H1 (cell line): ENCODE measurements around the gene RNF157. TPM values are rescaled to one million over a fixed set of nuclear protein-coding genes. Genes with fewer than 3 reads are reported as not detected.

Source experiments
- CTCF ChIA-PET: fragments of 300-600 bp; sonication (Branson Sonifier 250); formaldehyde crosslinking; loops from one replicate; lab custom pipeline; 2021; ENCODE audit not compliant: partially characterized antibody; lab: Charles Lee
- POLR2A ChIA-PET: fragments of 300-600 bp; sonication (Branson Sonifier 250); formaldehyde crosslinking; loops from one replicate; lab custom pipeline; 2021; ENCODE audit warnings: inconsistent platforms; ENCODE audit not compliant: partially characterized antibody; lab: Charles Lee
- DNase-seq, 2 experiments: peaks; one replicate each; pipeline versions ENCODE4 v3.0.0 to v3.0.0-alpha.2; 2010 to 2022; ENCODE audit warnings: low spot score in 2 of 2, low read depth in 1 of 2, mixed read lengths in 1 of 2
- FAIRE-seq: peaks from 2 replicates; lab custom pipeline; 2011; peaks lifted over from hg19 to GRCh38; lab: Jason Lieb, UNC
- H2AFZ ChIP-seq: 2 replicates; pipeline ENCODE4 v1.8.1; 2012; ENCODE audit warnings: low read length, inconsistent platforms
- H2AK5ac ChIP-seq: 2 replicates; pipeline ENCODE4 v1.6.1; 2013; ENCODE audit warnings: low read depth, low read length
- H2BK120ac ChIP-seq: replicated peaks from 2 replicates; pipeline ENCODE3; 2013; ENCODE audit warnings: low read depth, low read length, inconsistent platforms
- H2BK12ac ChIP-seq: 2 replicates; pipeline ENCODE4 v1.6.1; 2013; ENCODE audit warnings: low read depth, low read length
- H2BK15ac ChIP-seq: 2 replicates; pipeline ENCODE4 v1.6.1; 2013; ENCODE audit warnings: low read length
- H2BK20ac ChIP-seq: 2 replicates; pipeline ENCODE4 v1.6.1; 2013; ENCODE audit warnings: low read length
- H2BK5ac ChIP-seq: 2 replicates; pipeline ENCODE4 v1.6.1; 2013; ENCODE audit warnings: low read depth, low read length
- H3K14ac ChIP-seq: 2 replicates; pipeline ENCODE4 v1.6.1; 2013; ENCODE audit warnings: inconsistent platforms; ENCODE audit not compliant: insufficient read length
- H3K18ac ChIP-seq: 2 replicates; pipeline ENCODE4 v1.6.1; 2013; ENCODE audit warnings: low read length; ENCODE audit errors: extremely low read depth
- H3K23ac ChIP-seq: 2 replicates; pipeline ENCODE4 v1.6.1; 2013; ENCODE audit warnings: inconsistent platforms; ENCODE audit not compliant: insufficient read length
- H3K23me2 ChIP-seq: 2 replicates; pipeline ENCODE4 v1.6.1; 2013; ENCODE audit warnings: low read depth, low read length
- H3K27ac ChIP-seq: 2 replicates; pipeline ENCODE4 v1.6.1; 2011; ENCODE audit warnings: low read depth, low read length, inconsistent platforms
- H3K27me3 ChIP-seq, 4 experiments: replicated peaks in 1 of 4; 1 replicate in 1 of 4; 2 replicates in 3 of 4; pipeline versions ENCODE4 v1.6.1 to v1.8.1; 2011 to 2013; ENCODE audit warnings: low read length in 3 of 4, mild to moderate bottlenecking in 3 of 4, inconsistent platforms in 2 of 4, mixed read lengths in 2 of 4, moderate library complexity in 1 of 4; ENCODE audit not compliant: control insufficient read depth in 3 of 4, insufficient read depth in 3 of 4; ENCODE audit errors: extremely low read depth in 1 of 4
- H3K36me3 ChIP-seq, 4 experiments: 2 replicates each; pipeline versions ENCODE4 v1.6.1 to v1.8.1; 2011 to 2013; ENCODE audit warnings: mild to moderate bottlenecking in 4 of 4, low read length in 3 of 4, moderate library complexity in 2 of 4, control low read depth in 1 of 4, inconsistent platforms in 1 of 4; ENCODE audit not compliant: insufficient read depth in 4 of 4, control insufficient read depth in 2 of 4
- H3K4ac ChIP-seq: replicated peaks from 2 replicates; pipeline ENCODE3; 2013; ENCODE audit warnings: low read length, low read depth, mixed read lengths, inconsistent platforms; ENCODE audit not compliant: insufficient read length
- H3K4me1 ChIP-seq, 4 experiments: replicated peaks in 1 of 4; 1 replicate in 1 of 4; 2 replicates in 3 of 4; pipeline versions ENCODE4 v1.6.1 to v1.8.1; 2011 to 2013; ENCODE audit warnings: low read length in 3 of 4, inconsistent platforms in 2 of 4, mixed read lengths in 1 of 4; ENCODE audit not compliant: insufficient read depth in 4 of 4, control insufficient read depth in 3 of 4
- H3K4me2 ChIP-seq, 2 experiments: 2 replicates each; pipeline versions ENCODE4 v1.6.1 to v1.8.1; 2011 to 2013; ENCODE audit warnings: low read depth in 2 of 2, low read length in 2 of 2, control low read depth in 1 of 2, inconsistent platforms in 1 of 2, mild to moderate bottlenecking in 1 of 2; ENCODE audit not compliant: insufficient read depth in 1 of 2
- H3K4me3 ChIP-seq, 4 experiments: fragments of 200-600, 300-600 bp in 1 of 4; sonication (generic), shearing (Covaris generic), sonication (Bioruptor Twin) in 1 of 4; 2 replicates each; pipeline versions ENCODE4 v1.5.1 to v1.8.1; 2011 to 2016; ENCODE audit warnings: low read length in 4 of 4, low read depth in 3 of 4, control low read depth in 2 of 4, inconsistent platforms in 2 of 4, mild to moderate bottlenecking in 2 of 4, mixed read lengths in 1 of 4, moderate library complexity in 1 of 4; ENCODE audit not compliant: insufficient read depth in 2 of 4; ENCODE audit errors: extremely low read depth in 1 of 4
- H3K56ac ChIP-seq: replicated peaks from 2 replicates; pipeline ENCODE3; 2013; ENCODE audit warnings: low read depth, mild to moderate bottlenecking, mixed read lengths, low read length, inconsistent platforms; ENCODE audit not compliant: insufficient read length
- H3K79me1 ChIP-seq: 2 replicates; pipeline ENCODE4 v1.6.1; 2013; ENCODE audit warnings: low read depth, low read length, control low read depth
- H3K79me2 ChIP-seq, 2 experiments: 2 replicates each; pipeline versions ENCODE4 v1.6.1 to v1.8.1; 2012 to 2013; ENCODE audit warnings: low read length in 2 of 2, mild to moderate bottlenecking in 2 of 2, inconsistent platforms in 1 of 2; ENCODE audit not compliant: insufficient read depth in 2 of 2, control insufficient read depth in 1 of 2
- H3K9ac ChIP-seq, 4 experiments: replicated peaks in 1 of 4; 1 replicate in 1 of 4; 2 replicates in 3 of 4; pipeline versions ENCODE4 v1.6.1 to v1.8.1; 2011 to 2013; ENCODE audit warnings: low read depth in 3 of 4, low read length in 3 of 4, control low read depth in 2 of 4, mild to moderate bottlenecking in 2 of 4, moderate library complexity in 2 of 4, inconsistent platforms in 1 of 4; ENCODE audit errors: extremely low read depth in 1 of 4
- H3K9me3 ChIP-seq, 2 experiments: 2 replicates each; pipeline versions ENCODE4 v1.6.1 to v1.8.1; 2012 to 2013; ENCODE audit warnings: mild to moderate bottlenecking in 2 of 2, moderate library complexity in 2 of 2, control low read depth in 1 of 2, inconsistent platforms in 1 of 2, low read depth in 1 of 2, low read length in 1 of 2, mixed read lengths in 1 of 2; ENCODE audit not compliant: insufficient read depth in 2 of 2
- H4K20me1 ChIP-seq, 2 experiments: replicated peaks in 1 of 2; 2 replicates each; pipeline versions ENCODE3 to v1.8.1; 2011 to 2013; ENCODE audit warnings: inconsistent platforms in 2 of 2, low read length in 2 of 2, mild to moderate bottlenecking in 1 of 2; ENCODE audit not compliant: insufficient read depth in 2 of 2, control insufficient read depth in 1 of 2
- H4K5ac ChIP-seq: 2 replicates; pipeline ENCODE4 v1.6.1; 2013; ENCODE audit warnings: low read length, low read depth, mixed read lengths, inconsistent platforms; ENCODE audit not compliant: insufficient read length
- H4K8ac ChIP-seq: 2 replicates; pipeline ENCODE4 v1.8.0; 2013; ENCODE audit warnings: mild to moderate bottlenecking, moderate library complexity, low read length, inconsistent platforms; ENCODE audit not compliant: insufficient read depth; ENCODE audit errors: extremely low read depth
- H4K91ac ChIP-seq: replicated peaks from 2 replicates; pipeline ENCODE3; 2013; ENCODE audit warnings: low read length, mixed read lengths, inconsistent platforms; ENCODE audit not compliant: insufficient read length
- KDM4A ChIP-seq: IDR thresholded peaks from one replicate; pipeline ENCODE4 v1.7.1; 2012; ENCODE audit warnings: low read depth, mild to moderate bottlenecking, moderate library complexity, low read length, inconsistent platforms; ENCODE audit not compliant: severe bottlenecking
- SUZ12 ChIP-seq: fragments of 200-600 bp; sonication (generic); IDR thresholded peaks from 2 replicates; pipeline ENCODE4 v1.6.1; 2012; ENCODE audit warnings: mild to moderate bottlenecking, inconsistent platforms, low read length, moderate library complexity, mixed read lengths
- WGBS, 2 experiments: shearing (Covaris generic) in 1 of 2; methylation state at CpG; one replicate each; pipeline versions ENCODE4 v1.1.6 to v1.1.7; 2013 to 2015; ENCODE audit warnings: low lambda C conversion rate in 2 of 2, mixed read lengths in 2 of 2, inconsistent platforms in 1 of 2, low coverage in 1 of 2, missing lambda C conversion rate in 1 of 2; ENCODE audit not compliant: insufficient replicate concordance in 2 of 2, insufficient coverage in 1 of 2, insufficient read length in 1 of 2; ENCODE audit errors: extremely low coverage in 1 of 2, missing lambda C conversion rate in 1 of 2; 5-methylcytosine and 5-hydroxymethylcytosine counted together
- polyA plus RNA-seq, 7 experiments: library from polyadenylated mRNA; depleted of rRNA in 3 of 7; stranded (reverse) in 5 of 7; unstranded in 2 of 7; fragments of >200 nt in 5 of 7; fragments of 200-250 nt in 2 of 7; gene quantifications; 1 replicate in 5 of 7; 2 replicates in 1 of 7; 4 replicates in 1 of 7; pipeline versions ENCODE4 v1.2.1 to v1.2.3, GENCODE V29; 2011 to 2013; ENCODE audit warnings: missing spikeins in 2 of 7, mixed read lengths in 2 of 7
- total RNA-seq: library from RNA; stranded (reverse); fragmentation: NEBNext Ultra II Directional; extraction: Animal tissue kit (Norgen Biotek cat#: 25700); gene quantifications from 2 replicates; pipeline ENCODE4 v1.2.1, GENCODE V29; 2021

Gene RNF157
- total and polyA plus RNA-seq, 2 of the 8 experiments (the other 6 are each of a cell fraction or from before 2014, with no cell fraction given) = 13.4 to 16.7 TPM

GRCh38 chr17:76241204-76241538 lies 878 bp upstream of the RNF157 start:
- Histone ChIP-seq H3K36me3 (no peaks in the 10 kb centered on the region), H3K27ac (no peak overlapping the region; the same call in 1 of the 2 replicates), H3K9me3 (no peaks in the 10 kb centered on the region), H3K9ac (peak overlapping the region in 2 of 4 experiments; percentile 26 to 52; a peak in 4 of 7 replicates), H3K4ac (peak overlapping the region; percentile 99), H3K14ac (peak overlapping the region; percentile 44), H2BK12ac (peak overlapping the region; percentile 4; the same call in 1 of the 2 replicates), H2BK20ac (no peak overlapping the region), H4K91ac (peak overlapping the region; percentile 90), H3K56ac (no peak overlapping the region), H3K18ac (peak overlapping the region; percentile 75; the same call in 1 of the 2 replicates), H3K79me1 (no peaks in the 10 kb centered on the region), H3K23me2 (peaks cover 11% of the 10 kb centered on the region), H2BK5ac (peak overlapping the region; percentile 55; the same call in 1 of the 2 replicates), H4K20me1 (no peaks in the 10 kb centered on the region), H2BK15ac (peak overlapping the region; percentile 34; the same call in 1 of the 2 replicates), H3K79me2 (0 out of 4 replicates have a peak, but pooled peaks cover 0 to 2% of the 10 kb centered on the region in 2 experiments), H2AK5ac (no peak overlapping the region), H3K4me2 (peak overlapping the region; percentile 68 to 99), H3K4me1 (peaks cover 0 to 6% (median 4%) of the 10 kb centered on the region in 4 experiments; a peak in 5 of 7 replicates), H3K27me3 (peaks cover 5 to 42% (median 31%) of the 10 kb centered on the region in 4 experiments), H4K5ac (no peak overlapping the region), H3K23ac (no peak overlapping the region), H4K8ac (no peak overlapping the region), H3K4me3 (peak overlapping the region; percentile 36 to 69 (median 52)), H2AFZ (peak overlapping the region; percentile 86), H2BK120ac (no peak overlapping the region)
- FAIRE-seq (no peak), DNase-seq (no peak)
- 0 out of 2 replicates have a peak, but pooled peaks have one; percentile 16 for TF ChIP-seq SUZ12
- no peak for TF ChIP-seq KDM4A
- 41% methylated on average over 12 of the region's 12 CpGs; no CpG with 5 or more reads in 1 of the 2 experiments for WGBS, 2 experiments
- ChIA-PET POLR2A (interaction anchor here (0.8 to 1.7 kb wide), 9 partner anchors 12 to 118 kb away, joined by 3 to 7 read pairs (median 4); no protein-coding TSS in a partner anchor), CTCF (interaction anchor here (0.6 to 4.1 kb wide), 5 partner anchors 12 to 108 kb away, joined by 3 to 18 read pairs (median 3); no protein-coding TSS in a partner anchor)
